ENCODE data around the gene CEP83.

CEP83 gene

GRCh38 chr12:94271351-94271750, 188.3 kb downstream of the CEP83 start:
- no peak for DNase-seq (ENCODE audit: low read depth in 2 of 3, low spot score in 2 of 3)

DNA sequence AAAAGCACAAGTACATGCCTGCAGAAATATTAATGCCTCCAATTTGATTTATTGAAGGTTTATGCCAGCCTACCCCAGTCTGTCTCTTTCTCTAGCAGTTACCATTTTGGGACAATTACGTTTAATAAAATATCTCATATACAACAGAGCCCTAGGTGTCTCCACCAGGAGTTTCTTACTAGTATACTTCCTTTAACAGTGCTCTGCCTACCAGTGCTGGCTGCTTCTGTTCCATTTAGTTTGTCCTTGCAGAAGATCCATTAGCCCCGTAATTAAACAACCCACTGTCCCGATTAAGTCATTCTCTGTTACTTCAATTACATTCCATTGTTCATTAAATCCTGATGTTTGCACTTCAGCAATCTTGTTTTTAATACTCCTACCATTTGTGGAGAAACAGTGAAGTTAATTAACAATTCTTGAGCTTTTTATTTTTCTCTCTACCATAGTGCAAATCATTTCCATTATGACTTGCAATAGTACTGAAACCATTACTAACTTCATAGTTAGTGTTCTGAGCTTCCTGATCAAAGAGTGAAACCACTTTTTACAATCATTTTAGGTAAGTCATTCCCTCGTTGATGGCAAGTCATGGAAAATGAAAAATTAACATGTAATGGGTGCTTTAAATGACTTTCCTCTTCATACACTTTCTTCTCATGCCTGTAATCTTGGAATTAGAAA, 190.2 kb downstream of the CEP83 start:
- no peak for DNase-seq (ENCODE audit: low read depth in 2 of 3, low spot score in 2 of 3)

DNA sequence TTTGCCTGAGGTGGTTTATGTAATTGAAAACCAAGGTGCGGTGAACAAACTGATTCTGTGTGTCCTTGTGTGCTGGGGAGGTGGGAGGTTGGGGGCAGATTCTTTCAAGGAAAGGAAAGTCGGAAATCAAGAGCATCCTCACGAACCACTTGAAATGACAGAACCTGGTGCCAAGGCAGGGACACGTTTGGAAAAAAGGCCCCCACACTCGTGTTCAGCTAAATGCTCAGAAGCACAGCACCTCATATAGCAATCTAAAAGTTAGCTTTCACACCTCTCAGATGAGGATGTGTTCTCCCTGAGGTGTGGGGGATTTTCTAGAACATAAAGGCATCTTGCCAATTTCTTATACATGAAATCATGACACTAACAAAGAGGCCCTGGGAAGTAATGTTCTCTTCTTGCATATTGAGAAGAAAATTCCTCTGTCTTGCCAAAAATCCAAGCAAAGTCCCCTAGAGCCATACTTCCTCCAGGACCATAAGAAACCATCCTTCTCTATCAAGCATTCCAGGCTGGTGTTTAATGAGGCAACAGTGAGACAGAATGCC, 191.7 kb downstream of the CEP83 start:
- DNase-seq (ENCODE audit: low read depth in 2 of 3, low spot score in 2 of 3), result no peak

- no peak for DNase-seq (ENCODE audit: low read depth in 2 of 3, low spot score in 2 of 3)
Observed at GRCh38 chr12:94267537-94267872, 192.2 kb downstream of the CEP83 start.

DNA sequence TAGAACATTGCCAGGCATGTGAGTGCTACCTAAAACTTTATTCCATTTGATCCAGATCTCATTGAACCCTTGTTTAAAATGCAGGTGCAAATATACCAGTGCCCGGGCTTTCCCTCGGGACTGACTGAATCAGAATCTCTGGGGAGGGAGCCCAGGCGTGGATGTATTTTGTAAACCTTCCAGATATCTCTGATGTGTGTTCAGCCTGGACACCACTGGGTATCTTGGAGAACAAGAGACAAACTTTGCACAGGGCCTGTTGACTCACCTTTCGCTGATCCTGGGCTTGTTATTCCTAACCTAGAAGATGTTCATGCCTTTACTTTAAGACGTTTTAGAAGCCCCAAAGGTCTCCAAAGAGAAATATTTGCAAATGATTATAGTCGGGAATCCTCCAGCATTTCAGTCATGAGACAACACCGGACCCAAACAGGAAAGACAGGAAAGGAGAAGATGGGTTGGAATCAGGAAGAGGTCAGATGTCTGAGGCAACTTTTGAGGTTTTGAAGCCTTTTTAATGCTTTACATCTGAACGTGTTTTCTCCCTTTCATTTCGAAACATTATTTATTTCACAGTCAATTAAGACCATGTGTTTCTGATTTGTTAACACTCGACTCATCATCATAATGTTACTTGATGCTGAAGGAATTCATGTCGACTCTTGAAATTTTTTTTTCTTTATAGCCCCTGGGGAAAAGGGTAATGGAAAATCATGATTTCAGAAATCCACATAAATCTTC, 192.7 kb downstream of the CEP83 start:
- no peak for DNase-seq (ENCODE audit: low read depth in 2 of 3, low spot score in 2 of 3)

DNA sequence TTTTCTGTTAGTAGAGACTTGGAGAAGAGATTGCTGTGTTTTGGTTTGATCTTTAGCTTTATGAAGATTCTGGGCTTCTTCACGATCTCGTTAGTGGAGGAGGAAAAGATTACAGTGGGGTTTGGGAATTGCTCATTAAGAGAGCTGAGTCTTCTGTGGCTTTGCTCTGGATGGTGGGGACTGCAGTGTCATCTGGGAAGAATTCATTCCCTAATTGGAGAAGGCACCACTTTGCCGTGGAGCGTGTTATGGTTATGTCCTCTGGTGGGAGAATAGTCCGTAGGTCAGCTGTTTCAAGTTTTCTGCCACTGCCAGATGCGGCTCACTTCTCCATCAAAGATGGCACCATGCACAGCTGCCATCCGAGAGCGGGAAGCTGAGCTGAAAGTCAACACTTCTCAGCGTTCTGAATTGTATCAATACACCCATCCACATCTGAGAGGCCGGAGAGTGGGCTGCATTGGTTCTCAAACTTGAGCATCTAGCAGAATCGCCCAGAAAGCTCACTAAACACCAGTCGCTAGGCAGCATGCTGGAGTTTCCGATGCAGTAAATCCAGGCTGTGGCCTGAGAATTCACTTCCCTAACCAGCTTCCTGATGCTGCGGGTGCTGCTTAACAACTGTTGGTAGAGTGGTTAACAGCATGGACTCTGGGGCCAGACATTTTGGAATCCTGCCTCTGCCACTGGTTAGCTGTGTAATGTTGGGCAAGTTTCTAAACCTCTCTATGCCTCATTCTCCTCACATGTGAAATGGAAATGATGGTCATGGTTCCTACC, 193.5 kb downstream of the CEP83 start:
- DNase-seq (ENCODE audit: low read depth in 2 of 3, low spot score in 2 of 3), result no peak

- no peak for DNase-seq (ENCODE audit: low read depth in 2 of 3, low spot score in 2 of 3)
Observed at GRCh38 chr12:94265539-94265938, 194.1 kb downstream of the CEP83 start.

GRCh38 chr12:94264736-94265485, 194.8 kb downstream of the CEP83 start:
- DNase-seq (ENCODE audit: low read depth in 2 of 3, low spot score in 2 of 3), result no peak

DNA sequence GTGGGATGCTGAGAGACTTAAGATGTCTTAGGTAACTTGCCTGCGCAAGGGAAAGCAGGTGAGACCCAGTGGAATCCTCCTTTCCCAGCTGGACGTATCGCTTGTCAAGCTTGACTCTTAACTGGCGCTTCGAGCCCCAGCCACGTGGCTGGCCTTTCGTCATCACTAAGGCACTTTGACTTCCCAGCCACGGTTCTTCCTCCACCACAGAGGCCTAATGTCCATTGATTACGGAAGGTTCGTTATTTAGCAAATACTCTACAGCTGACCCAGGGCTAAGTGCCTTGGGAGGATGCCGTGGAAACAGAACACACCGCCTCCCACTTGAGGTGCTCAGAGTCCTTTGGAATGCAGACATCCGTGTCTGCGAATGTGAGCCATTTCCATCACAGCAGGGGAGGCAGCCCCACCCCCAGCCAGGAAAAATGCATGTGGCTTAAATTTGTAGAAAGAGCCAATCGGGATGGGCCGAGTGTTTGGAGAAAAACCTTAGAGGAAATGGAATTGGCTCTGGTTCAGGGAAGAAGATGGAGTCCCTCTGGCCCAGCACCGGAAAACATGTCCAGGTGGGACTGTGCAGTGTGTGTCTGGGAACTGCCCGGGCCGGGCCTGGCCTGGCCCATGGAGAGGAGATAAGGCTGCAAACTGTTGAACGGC, 195.6 kb downstream of the CEP83 start:
- DNase-seq (ENCODE audit: low read depth in 2 of 3, low spot score in 2 of 3), result no peak

DNA sequence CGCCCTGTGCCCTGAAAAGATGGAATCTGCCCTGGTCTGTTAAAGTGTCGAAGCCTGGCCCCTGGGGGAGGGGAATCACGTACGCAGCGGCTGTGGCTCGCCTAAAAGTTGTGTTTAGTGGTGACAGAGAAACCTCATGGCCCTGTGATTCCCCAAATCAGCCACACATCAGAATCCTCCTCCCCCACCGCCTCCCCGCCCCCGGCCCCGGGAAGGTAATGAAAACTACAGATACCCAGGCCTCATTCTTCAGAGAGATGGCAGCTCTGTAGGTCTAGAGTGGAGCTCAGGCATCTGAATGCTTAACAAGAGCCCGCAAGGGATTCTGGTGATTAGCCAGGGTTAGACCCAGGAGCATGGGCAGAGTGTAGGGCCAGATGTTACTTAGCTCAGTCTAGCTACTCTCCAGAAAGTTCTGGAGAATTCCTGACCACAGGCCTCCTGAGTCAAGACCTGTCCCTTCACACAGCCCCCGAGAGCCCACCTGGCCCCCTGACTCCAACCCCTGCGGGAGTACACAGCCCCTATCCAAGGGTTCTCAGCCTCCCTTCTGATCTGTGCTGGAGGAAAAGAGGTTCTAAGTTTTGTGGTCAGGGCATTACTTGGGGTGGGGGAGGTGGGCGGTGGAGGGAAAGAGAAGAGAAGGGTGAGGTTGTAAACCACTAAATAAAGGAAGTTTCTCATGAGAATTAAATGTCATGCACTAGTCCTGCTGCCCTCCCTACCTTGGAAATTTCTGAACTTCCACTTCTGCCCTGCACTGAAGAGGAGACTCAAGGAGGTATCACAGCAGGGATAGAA, 196.5 kb downstream of the CEP83 start:
- peak; percentile 26 to 52 (median 37) for DNase-seq (ENCODE audit: low read depth in 2 of 3, low spot score in 2 of 3)

DNA sequence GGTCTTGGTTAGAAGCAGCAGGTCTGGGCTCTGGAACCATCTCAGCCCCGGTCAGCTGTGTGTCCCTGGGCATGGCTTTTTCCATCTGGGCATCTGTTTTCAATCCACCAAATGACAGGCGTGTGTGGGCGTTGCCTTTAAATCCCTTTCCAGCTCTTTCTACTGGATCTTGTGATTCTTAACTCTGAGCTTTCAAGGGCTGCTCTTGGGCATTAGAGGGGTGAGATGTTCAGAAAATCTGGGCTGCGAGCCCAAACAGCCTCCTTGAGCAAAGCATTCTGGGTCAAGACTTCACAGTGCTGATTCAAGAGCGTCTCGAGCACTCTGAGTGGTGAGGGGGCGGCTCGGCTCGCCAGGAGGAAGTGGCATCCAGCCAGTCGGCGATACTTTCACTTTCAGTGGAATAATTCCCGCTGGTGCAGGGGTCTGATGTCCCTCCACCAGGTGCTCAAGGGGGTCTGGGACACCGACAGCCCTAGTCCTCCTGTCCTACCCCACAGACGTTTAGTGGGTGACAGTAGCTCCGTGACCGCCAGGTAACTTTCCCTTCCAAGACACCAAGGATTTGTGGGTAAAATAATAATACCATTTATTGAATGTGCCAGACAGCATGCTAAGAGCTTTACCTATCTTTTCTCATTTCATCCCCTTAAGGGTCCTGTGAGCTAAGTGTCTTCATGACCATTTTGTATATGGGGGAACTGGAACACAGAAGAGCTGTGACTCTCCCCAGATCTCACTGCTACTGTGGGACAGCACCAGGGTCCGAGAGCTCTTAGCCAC, 197.2 kb downstream of the CEP83 start:
- peak; percentile 42 to 57 (median 47) for DNase-seq (ENCODE audit: low read depth in 2 of 3, low spot score in 2 of 3)

DNA sequence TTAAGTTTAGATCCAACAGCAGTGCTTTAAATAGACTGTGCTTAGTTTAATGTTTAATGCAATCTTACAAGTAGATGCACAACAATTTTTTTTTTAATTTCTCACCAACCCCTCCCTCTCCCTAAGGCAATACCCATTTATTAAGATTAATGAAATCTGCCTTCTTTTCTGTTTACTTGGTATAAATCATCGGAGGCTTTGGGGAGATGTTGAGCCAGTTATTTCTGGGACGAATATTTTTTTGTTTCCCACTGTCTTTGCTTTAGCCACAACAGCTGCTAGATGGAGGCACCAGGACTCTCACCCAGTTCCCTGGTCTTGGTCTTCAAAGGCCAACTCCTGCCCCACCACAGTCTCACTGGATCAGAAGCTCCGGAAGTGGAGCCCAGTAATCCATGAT, 197.9 kb downstream of the CEP83 start:
- no peak for DNase-seq (ENCODE audit: low read depth in 2 of 3, low spot score in 2 of 3)

DNA sequence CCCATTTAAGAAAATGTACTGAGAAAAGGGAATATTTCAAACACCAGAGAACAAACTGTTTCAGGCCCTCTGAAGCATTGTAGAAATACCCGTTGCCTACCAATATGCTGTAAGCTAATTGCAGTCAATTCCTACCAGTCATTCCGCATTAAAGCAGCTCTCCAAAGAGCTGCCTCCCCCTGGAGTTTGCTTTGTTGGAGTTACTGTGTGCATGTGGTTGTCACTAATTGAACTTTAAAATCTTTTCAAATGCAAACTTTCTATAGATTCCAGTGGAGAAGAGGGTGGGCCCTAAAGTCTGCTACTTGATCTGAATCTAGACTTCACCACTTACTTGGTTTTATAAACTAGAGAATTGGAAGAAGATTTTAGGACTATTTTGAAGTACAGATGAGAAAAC, 198.5 kb downstream of the CEP83 start:
- no peak for DNase-seq (ENCODE audit: low read depth in 2 of 3, low spot score in 2 of 3)

DNA sequence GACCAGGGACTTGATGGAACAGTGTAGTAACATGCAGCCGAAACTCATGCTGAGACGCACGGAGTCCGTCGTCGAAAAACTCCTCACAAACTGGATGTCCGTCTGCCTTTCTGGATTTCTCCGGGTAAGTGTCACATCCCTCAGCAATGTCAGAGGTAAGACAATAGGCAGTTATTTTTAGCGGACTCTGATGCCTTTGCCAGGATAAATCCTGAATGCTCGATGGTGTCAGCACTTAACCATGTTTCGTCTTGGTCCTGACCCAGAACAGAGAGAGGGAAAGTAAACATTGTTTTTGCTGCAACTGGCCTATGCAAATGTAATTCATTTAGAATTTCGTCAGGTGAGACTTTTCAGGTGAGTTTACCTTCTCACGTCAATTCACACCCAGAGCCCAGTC, 198.9 kb downstream of the CEP83 start:
- DNase-seq (ENCODE audit: low read depth in 2 of 3, low spot score in 2 of 3), result no peak

DNA sequence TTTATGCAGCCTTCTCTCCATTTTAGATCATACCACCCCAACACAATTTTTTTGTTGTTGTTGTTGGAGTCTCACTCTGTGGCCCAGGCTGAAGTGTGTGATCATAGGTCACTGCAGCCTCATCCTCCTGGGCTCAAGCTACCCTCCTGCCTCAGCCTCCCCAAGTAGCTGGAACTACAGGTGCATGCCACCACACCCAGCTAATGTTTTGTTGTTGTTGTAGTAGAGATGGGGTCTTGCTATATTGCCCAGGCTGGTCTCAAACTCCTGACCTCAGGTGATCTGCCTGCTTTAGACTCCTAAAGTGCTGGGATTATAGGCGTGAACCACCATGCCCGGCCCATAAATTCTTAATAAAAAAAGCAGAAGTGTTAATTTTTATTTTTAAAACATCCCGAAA, 199.7 kb downstream of the CEP83 start:
- DNase-seq (ENCODE audit: low read depth in 2 of 3, low spot score in 2 of 3), result no peak

DNA sequence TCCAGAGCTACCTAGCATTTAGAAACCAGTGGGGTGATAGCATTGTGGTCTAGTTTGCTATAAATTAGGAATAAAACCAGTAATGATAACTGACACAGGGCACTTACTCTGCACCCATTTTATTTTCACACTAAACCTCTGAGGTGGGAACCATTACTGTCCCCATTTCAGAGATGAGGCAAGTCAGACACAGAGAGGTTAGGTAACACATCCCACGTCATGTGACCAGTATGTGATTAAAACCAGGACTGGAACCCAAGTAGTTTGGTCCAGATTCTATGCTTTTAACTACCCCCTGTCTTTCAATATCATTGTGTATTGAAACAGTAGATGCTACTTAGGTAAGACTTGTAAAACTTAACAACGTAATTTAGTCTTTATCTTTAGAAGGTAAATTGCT, 201.1 kb downstream of the CEP83 start:
- no peak for DNase-seq (ENCODE audit: low read depth in 2 of 3, low spot score in 2 of 3)
